Stimulated activated CD4-positive, alpha-beta T cell treated with anti-CD3 and anti-CD28 coated beads, Interleukin-12 subunit alpha, Interleukin-12 subunit beta, amount 100 ng/mL, for 48 hours (primary cell): ENCODE data around the gene MYO3A.
"Not testable (repeated sequence)": the region's sequence is repeated elsewhere in the genome, so short reads cannot be mapped to it uniquely, and the experiment has no call there.

ENCODE experiments used
- DNase-seq, 3 donors: peaks; one replicate each; pipeline ENCODE4 v3.0.0-alpha.2; 2020; ENCODE audit warnings: low read depth in 2 of 3, low spot score in 1 of 3

MYO3A gene

GRCh38 chr10:25972631-25973030, 38.6 kb downstream of the MYO3A start:
- DNase-seq: no peak

- DNase-seq: no peak
Measured at GRCh38 chr10:25974897-25975459, 40.9 kb downstream of the MYO3A start.

DNA sequence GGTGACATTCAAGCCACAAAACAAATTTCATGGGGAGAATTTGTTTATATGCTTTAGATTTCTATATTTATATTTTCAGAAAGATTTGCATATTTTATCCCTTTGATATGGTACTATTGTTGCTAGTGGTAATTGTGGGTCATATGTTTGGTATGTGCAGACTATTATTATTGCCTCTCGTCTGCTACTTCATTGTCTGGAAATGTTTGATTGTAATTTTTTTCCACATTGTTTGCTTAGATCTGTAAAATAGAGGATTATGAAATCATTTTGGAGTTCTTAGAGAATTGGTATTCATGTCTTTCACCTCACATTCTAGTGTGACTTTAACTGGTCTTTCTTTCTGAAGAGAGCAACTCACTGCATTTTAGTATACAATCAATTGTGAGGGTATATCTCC, 44.7 kb downstream of the MYO3A start:
- no peak for DNase-seq

- no peak for DNase-seq
Measured at GRCh38 chr10:25982107-25982506, 48.1 kb downstream of the MYO3A start.

DNA sequence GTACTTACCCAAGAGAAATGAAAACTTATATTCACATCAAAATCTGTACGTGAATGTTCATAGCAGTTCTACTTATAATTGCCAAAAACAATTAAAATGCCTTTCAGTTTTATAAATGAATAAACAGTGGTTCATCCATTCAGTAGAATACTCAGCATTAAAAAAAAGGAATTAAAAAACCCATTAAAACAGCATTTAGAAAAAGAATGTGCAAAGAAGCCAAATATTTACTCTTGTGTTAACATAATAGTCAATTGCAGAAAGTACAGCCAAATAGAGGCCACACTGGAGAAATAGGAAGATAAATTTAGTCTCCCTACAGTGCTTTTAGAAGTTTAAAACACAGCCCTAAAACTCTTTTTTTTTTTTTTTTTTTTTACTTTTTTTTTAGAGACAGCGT, 54.6 kb downstream of the MYO3A start:
- no peak for DNase-seq

GRCh38 chr10:25989951-25990350, 55.9 kb downstream of the MYO3A start:
- DNase-seq: no peak

DNA sequence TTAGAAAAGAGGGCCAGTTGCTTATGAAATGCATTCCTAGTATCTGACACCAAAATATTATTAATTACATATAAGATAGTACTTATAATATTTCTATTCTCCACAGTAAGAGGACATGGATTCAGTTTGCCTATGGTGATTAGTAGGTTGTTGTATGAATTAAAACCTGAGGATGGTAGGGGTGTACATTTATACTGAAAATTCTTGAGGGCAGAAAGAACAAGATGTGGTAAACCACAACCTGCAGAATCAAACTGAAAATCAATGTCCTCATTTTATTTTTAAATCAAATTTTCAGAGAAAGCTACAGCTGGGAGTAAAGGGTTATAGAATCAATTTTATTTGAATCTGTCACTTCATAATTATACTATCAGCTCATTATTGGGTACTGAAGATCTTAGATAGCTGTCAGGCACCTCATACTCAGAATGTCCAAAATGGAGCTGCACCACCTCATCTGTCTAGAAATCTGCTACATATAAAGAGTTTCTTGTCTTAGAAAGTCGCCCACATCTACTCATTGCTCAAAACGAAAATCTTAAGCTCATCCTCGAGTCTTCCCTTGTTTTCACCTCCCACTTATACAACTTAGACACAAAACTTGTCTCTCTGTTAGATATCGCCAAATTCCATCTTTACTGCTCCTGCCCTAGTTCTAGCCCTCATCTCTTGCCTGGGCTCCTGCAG, 65.4 kb downstream of the MYO3A start:
- DNase-seq: no peak

- no peak for DNase-seq
Measured at GRCh38 chr10:26000971-26001370, 66.9 kb downstream of the MYO3A start.

- DNase-seq: not testable (repeated sequence)
Measured at GRCh38 chr10:26002466-26002865, 68.4 kb downstream of the MYO3A start.

GRCh38 chr10:26015092-26015491, 81.1 kb downstream of the MYO3A start:
- DNase-seq: no peak

- no peak for DNase-seq
Measured at GRCh38 chr10:26022831-26023230, 88.8 kb downstream of the MYO3A start.

- no peak for DNase-seq
Measured at GRCh38 chr10:26024303-26024702, 90.3 kb downstream of the MYO3A start.

- DNase-seq: no peak
Measured at GRCh38 chr10:26025523-26025922, 91.5 kb downstream of the MYO3A start.

DNA sequence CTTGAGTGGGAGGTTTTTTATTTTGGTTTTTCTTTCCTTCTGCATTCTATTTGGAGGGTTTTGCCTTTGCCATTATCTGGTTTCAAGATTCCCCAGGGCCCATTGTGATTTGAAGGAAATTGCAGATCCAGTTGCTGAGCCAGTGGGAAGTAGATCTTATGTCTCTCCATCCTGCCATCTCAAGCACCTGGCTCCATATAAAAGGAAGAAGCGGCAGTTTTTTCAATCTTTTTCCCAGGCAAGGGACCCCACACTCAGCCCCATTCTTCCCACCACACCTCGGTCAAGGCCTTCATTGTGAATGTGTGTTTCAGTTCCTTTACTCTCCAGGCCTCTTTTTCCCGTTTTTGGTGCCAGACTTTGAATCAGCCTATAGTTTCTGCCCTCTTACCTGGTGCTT, 95.8 kb downstream of the MYO3A start:
- DNase-seq: no peak

- DNase-seq: no peak
Measured at GRCh38 chr10:26031300-26031699, 97.3 kb downstream of the MYO3A start.

DNA sequence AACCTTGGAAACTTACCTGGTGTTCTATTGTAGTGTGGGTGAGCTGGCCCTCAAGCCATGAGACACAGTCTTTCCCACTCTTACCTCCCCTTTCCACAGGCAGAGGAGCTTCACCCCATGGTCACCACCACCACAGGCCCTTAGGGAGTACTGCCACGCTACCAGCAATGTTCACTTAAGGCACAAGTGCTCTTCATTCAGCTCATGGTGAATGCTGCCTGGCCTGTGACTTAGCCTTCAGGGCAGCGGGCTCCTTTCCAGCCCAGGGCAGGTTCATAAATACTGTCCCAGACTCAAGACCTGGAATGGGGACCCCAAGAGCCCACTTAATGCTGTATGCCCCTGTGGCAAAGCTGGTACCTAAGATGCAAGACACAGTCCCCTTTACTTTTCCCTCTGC, 109.4 kb downstream of the MYO3A start:
- no peak for DNase-seq

DNA sequence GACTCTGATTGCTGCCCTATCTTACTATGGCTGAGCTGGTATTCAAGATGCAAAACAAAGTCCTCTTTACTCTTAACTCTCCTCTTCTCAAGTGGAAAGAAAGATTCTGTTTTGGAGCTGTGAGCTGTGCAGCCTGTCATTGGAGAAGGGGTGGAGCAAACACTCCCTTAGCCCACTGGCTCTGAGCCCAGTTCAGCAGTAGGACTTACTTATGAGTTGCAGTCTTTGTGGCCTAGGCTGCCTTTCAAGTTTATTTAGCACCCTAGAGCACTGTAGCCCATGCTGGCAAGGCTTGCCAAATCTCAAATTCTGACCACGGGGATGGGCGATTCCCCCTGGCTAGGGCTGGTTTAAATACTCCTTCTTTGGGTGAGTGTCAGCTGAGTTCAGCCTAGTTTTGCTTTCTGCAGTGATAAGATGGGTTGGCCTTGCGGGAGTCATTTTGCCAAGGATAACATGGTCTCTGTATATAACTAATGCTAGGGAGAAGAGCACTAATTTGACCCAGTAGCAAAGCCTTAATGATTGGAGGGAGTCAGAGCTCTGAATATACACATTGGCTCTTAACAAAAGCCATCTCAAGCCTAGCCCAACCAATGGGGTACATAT, 110.2 kb downstream of the MYO3A start:
- DNase-seq: no peak

DNA sequence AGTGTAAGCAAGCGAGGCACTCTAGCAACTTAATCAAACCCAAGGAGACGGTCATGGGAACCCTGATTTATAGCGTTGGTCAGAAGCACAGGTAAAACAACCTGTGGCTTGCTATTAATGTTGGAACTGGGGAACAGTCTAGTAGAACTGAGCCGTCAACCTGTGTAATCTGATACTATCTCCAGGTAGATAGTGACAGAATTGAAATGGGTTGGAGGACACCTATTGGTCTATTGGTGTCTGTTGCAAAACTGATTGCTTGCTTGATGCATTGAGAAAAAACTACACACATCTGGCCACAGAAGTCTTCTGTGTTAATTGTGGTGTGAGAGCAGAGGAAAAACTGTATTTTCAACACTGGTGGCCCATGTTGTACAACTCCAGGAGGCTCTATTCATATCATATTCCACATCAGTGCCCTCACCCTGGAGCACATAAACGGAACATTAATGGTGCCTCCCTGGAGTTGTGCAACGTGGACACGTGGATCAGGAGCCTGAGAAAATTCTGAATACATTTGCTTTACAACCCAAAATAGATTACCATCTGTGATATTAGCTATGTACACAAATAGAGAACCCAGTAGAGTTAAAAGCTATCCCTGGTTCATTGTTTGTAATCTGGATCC, 112.2 kb downstream of the MYO3A start:
- DNase-seq: no peak

GRCh38 chr10:26048756-26049155, 114.7 kb downstream of the MYO3A start:
- DNase-seq: no peak

DNA sequence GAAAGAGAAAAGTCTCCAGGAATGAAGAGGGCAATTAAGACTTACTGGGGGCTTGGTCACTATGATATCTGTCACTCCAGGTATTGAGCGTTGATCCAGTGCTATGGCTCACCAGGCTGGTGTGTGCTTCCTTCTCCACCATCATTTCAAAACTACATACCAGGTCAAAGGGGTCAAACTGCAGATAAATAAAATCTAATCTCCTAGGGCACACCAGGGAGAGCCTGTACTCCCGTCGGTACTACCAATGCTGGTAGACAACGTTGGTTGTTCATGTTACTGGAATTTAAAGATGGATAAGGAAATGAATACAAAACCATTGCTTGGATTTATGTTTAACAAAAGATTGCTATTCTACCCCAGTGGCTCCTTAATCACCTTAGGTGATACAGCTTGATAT, 118.3 kb downstream of the MYO3A start:
- DNase-seq: no peak

GRCh38 chr10:26057466-26057865, 123.4 kb downstream of the MYO3A start:
- DNase-seq: no peak

GRCh38 chr10:26064106-26064505, 130.1 kb downstream of the MYO3A start:
- DNase-seq: no peak
